HepG2 (cell line): ENCODE data around the gene TCF23. TPM values are rescaled to one million over a fixed set of nuclear protein-coding genes. Genes with fewer than 3 reads are reported as not detected.

Experiments
- BRCA1 ChIP-seq: sonication (generic); formaldehyde crosslinking; IDR thresholded peaks from 2 replicates; pipeline ENCODE4 v1.4.0; 2020; ENCODE audit warnings: missing genetic modification reagents
- CBX2 ChIP-seq, 2 experiments: fragments of 200-600 bp in 1 of 2; sonication (generic); formaldehyde crosslinking in 1 of 2; IDR thresholded peaks; 2 replicates each; pipeline versions ENCODE4 v1.7.0 to v1.8.1; 2018 to 2022; ENCODE audit warnings: low read depth in 2 of 2, low read length in 1 of 2, mild to moderate bottlenecking in 1 of 2, missing genetic modification reagents in 1 of 2
- CENPT ChIP-seq: sonication (generic); formaldehyde crosslinking; IDR thresholded peaks from 2 replicates; pipeline ENCODE4 v1.8.0; 2022; ENCODE audit warnings: low read depth, mild to moderate bottlenecking, moderate library complexity, missing genetic modification reagents
- IRX3 ChIP-seq: sonication (generic); formaldehyde crosslinking; IDR thresholded peaks from 2 replicates; pipeline ENCODE4 v1.8.1; 2023; ENCODE audit warnings: mild to moderate bottlenecking, low read depth, missing genetic modification reagents, borderline replicate concordance
- MTA3 ChIP-seq: sonication (generic); formaldehyde crosslinking; IDR thresholded peaks from 2 replicates; pipeline ENCODE4 v1.4.0; 2020; ENCODE audit warnings: missing genetic modification reagents
- NR2C2 ChIP-seq: sonication (generic); formaldehyde crosslinking; IDR thresholded peaks from 2 replicates; pipeline ENCODE4 v1.4.0; 2020; ENCODE audit warnings: missing genetic modification reagents, mild to moderate bottlenecking, moderate library complexity, borderline replicate concordance
- SSRP1 ChIP-seq: IDR thresholded peaks from 2 replicates; pipeline ENCODE4 v1.6.1; 2016; ENCODE audit warnings: control low read depth
- TGIF2 ChIP-seq: IDR thresholded peaks from 2 replicates; pipeline ENCODE4 v1.6.1; 2016; ENCODE audit warnings: control low read depth, missing compliant biosample characterization
- ZMYM3 ChIP-seq: sonication (generic); formaldehyde crosslinking; IDR thresholded peaks from 2 replicates; pipeline ENCODE4 v1.5.1; 2020; ENCODE audit warnings: mild to moderate bottlenecking, missing genetic modification reagents
- ZNF124 ChIP-seq: sonication (generic); formaldehyde crosslinking; IDR thresholded peaks from 2 replicates; pipeline ENCODE4 v1.4.0; 2020; ENCODE audit warnings: missing genetic modification reagents
- ZNF296 ChIP-seq: sonication (generic); formaldehyde crosslinking; conservative IDR thresholded peaks from 2 replicates; pipeline ENCODE4 v1.5.0; 2020; ENCODE audit warnings: mild to moderate bottlenecking, missing genetic modification reagents
- ZNF451 ChIP-seq: sonication (generic); formaldehyde crosslinking; IDR thresholded peaks from 2 replicates; pipeline ENCODE4 v1.5.0; 2020; ENCODE audit warnings: mild to moderate bottlenecking, missing genetic modification reagents
- ZNF557 ChIP-seq: sonication (generic); formaldehyde crosslinking; IDR thresholded peaks from 2 replicates; pipeline ENCODE4 v1.4.0; 2020; ENCODE audit warnings: missing genetic modification reagents
- ZNF646 ChIP-seq: sonication (generic); formaldehyde crosslinking; IDR thresholded peaks from 2 replicates; pipeline ENCODE4 v1.9.0; 2021; ENCODE audit warnings: mild to moderate bottlenecking, missing genetic modification reagents
- ZNF652 ChIP-seq: IDR thresholded peaks from 2 replicates; pipeline ENCODE4 v1.6.1; 2016; ENCODE audit warnings: low read depth, borderline replicate concordance
- ZNF660 ChIP-seq: sonication (generic); formaldehyde crosslinking; IDR thresholded peaks from 2 replicates; pipeline ENCODE4 v1.5.1; 2020; ENCODE audit warnings: mild to moderate bottlenecking, low read depth, missing genetic modification reagents, borderline replicate concordance
- ZNF7 ChIP-seq: IDR thresholded peaks from 2 replicates; pipeline ENCODE4 v1.6.1; 2016; ENCODE audit warnings: missing biosample characterization, missing genetic modification reagents
- ZNF720 ChIP-seq: sonication (generic); formaldehyde crosslinking; IDR thresholded peaks from 2 replicates; pipeline ENCODE4 v1.4.0; 2020; ENCODE audit warnings: missing genetic modification reagents
- ZNF788 ChIP-seq: sonication (generic); formaldehyde crosslinking; IDR thresholded peaks from 2 replicates; pipeline ENCODE4 v1.5.0; 2020; ENCODE audit warnings: mild to moderate bottlenecking, missing genetic modification reagents, borderline replicate concordance
- ZNF83 ChIP-seq: sonication (generic); formaldehyde crosslinking; IDR thresholded peaks from 2 replicates; pipeline ENCODE4 v1.4.0; 2020; ENCODE audit warnings: missing genetic modification reagents, mild to moderate bottlenecking, borderline replicate concordance
- ZSCAN25 ChIP-seq: sonication (generic); formaldehyde crosslinking; IDR thresholded peaks from 2 replicates; pipeline ENCODE4 v1.8.0; 2022; ENCODE audit warnings: mild to moderate bottlenecking, missing genetic modification reagents
- polyA plus RNA-seq, 8 experiments: library from polyadenylated mRNA; depleted of rRNA in 3 of 8; stranded (reverse) in 7 of 8; unstranded in 1 of 8; fragments of >200 nt; fragmentation: Illumina TruSeq in 4 of 8; extraction: Trizol in 4 of 8; gene quantifications; 2 replicates each; pipeline versions ENCODE4 v1.2.1 to v1.2.3, GENCODE V29; 2011 to 2016; ENCODE audit warnings: low read depth in 4 of 8, missing spikeins in 1 of 8, mixed read lengths in 1 of 8; ENCODE audit not compliant: insufficient read depth in 1 of 8
- total RNA-seq, 5 experiments: library from RNA; depleted of rRNA; stranded (reverse); fragments of >200 nt; fragmentation: Illumina TruSeq; extraction: Trizol; gene quantifications; 2 replicates each; pipeline ENCODE4 v1.2.3, GENCODE V29; 2016; ENCODE audit warnings: low read depth in 1 of 5
- TF ChIP-seq, protein P1 (sequence below): sonication (generic); formaldehyde crosslinking; IDR thresholded peaks from 2 replicates; pipeline ENCODE4 v1.8.0; 2022; ENCODE audit warnings: missing genetic modification reagents, mild to moderate bottlenecking, moderate library complexity, borderline replicate concordance

TCF23 gene
- total and polyA plus RNA-seq, 2 of the 13 experiments (the other 11 are each of a cell fraction or from before 2014, with no cell fraction given), result 0.02 to 1.4 TPM

GRCh38 chr2:27118525-27119329 is 30.1 kb upstream of the TCF23 start, which contains the start of gene CGREF1 (continued):
- TF ChIP-seq ZMYM3 (CRISPR knock-in tag) (peak; percentile 50; the same call in 1 of the 2 replicates), NR2C2 (no peak; the same call in 1 of the 2 replicates), ZNF83 (peak; percentile 82; the same call in 1 of the 2 replicates), ZNF7 (no peak), ZNF557 (CRISPR knock-in tag) (no peak), ZNF124 (no peak), BRCA1 (no peak), ZNF451 (CRISPR knock-in tag) (0 out of 2 replicates have a peak, but pooled peaks have one; percentile 46), MTA3 (CRISPR knock-in tag) (no peak), ZNF652 (CRISPR knock-in tag) (no peak), ZNF788 (CRISPR knock-in tag) (no peak), CENPT (CRISPR knock-in tag) (peak; percentile 73; the same call in 1 of the 2 replicates), CBX2 (IDR thresholded peaks at IDR 0.05; ENCODE audit: low read depth, low read length) (no peak), CBX2 (CRISPR knock-in tag; IDR thresholded peaks at IDR 0.05; ENCODE audit: low read depth) (no peak), SSRP1 (no peak), ZNF646 (no peak), ZNF720 (CRISPR knock-in tag) (no peak), ZNF296 (CRISPR knock-in tag) (no peak), IRX3 (CRISPR knock-in tag) (0 out of 2 replicates have a peak, but pooled peaks have one; percentile 77), TGIF2 (CRISPR knock-in tag) (no peak), ZSCAN25 (CRISPR knock-in tag) (no peak; the same call in 1 of the 2 replicates), ZNF660 (CRISPR knock-in tag) (0 out of 2 replicates have a peak, but pooled peaks have one; percentile 39)
- TF ChIP-seq, protein P1, sequence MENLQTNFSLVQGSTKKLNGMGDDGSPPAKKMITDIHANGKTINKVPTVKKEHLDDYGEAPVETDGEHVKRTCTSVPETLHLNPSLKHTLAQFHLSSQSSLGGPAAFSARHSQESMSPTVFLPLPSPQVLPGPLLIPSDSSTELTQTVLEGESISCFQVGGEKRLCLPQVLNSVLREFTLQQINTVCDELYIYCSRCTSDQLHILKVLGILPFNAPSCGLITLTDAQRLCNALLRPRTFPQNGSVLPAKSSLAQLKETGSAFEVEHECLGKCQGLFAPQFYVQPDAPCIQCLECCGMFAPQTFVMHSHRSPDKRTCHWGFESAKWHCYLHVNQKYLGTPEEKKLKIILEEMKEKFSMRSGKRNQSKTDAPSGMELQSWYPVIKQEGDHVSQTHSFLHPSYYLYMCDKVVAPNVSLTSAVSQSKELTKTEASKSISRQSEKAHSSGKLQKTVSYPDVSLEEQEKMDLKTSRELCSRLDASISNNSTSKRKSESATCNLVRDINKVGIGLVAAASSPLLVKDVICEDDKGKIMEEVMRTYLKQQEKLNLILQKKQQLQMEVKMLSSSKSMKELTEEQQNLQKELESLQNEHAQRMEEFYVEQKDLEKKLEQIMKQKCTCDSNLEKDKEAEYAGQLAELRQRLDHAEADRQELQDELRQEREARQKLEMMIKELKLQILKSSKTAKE, result 0 out of 2 replicates have a peak, but pooled peaks have one; percentile 13
